ENCODE measurements around the gene FBXL22.

The FBXL22 gene

GRCh38 chr15:63560741-63561448, 36.3 kb upstream of the FBXL22 start:
- Histone ChIP-seq H3K36me3 (ENCODE audit: control insufficient read depth in 2 of 2, insufficient read depth in 1 of 2, low read length in 2 of 2) (peaks cover 0 to 36% of the 10 kb centered on the region in 2 experiments; a peak in 2 of 3 replicates), H3K27ac (ENCODE audit: extremely low read depth, low read depth, low read length) (no peak overlapping the region), H3K9me3 (ENCODE audit: control insufficient read depth, insufficient read depth, low read depth, low read length) (no peaks in the 10 kb centered on the region), H3K4me1 (ENCODE audit: control insufficient read depth, insufficient read depth, low read length) (no peaks in the 10 kb centered on the region), H3K4me3 (ENCODE audit: low read depth, low read length) (no peak overlapping the region)
- ChIA-PET POLR2A (no interaction called here), CTCF (no interaction called here)
- TF ChIP-seq TCF7L2 (IDR thresholded peaks at IDR 0.05; ENCODE audit: borderline replicate concordance, low read depth, low read length): no peak
- TF ChIP-seq ZNF658 (tag by site-specific recombination; IDR thresholded peaks at IDR 0.05): no peak
- no peak for TF ChIP-seq ZNF157 (tag by site-specific recombination; IDR thresholded peaks at IDR 0.05)
- no peak for TF ChIP-seq ZNF416 (tag by site-specific recombination; IDR thresholded peaks at IDR 0.05)

GRCh38 chr15:63564093-63564492, 33.1 kb upstream of the FBXL22 start:
- Histone ChIP-seq H3K27ac (ENCODE audit: extremely low read depth, low read depth, low read length) (no peak overlapping the region), H3K4me1 (ENCODE audit: control insufficient read depth, insufficient read depth, low read length) (no peaks in the 10 kb centered on the region), H3K4me3 (ENCODE audit: low read depth, low read length) (no peak overlapping the region), H3K9me3 (ENCODE audit: control insufficient read depth, insufficient read depth, low read depth, low read length) (no peaks in the 10 kb centered on the region), H3K36me3 (ENCODE audit: control insufficient read depth in 2 of 2, insufficient read depth in 1 of 2, low read length in 2 of 2) (peaks cover 4 to 38% of the 10 kb centered on the region in 2 experiments; a peak in 2 of 3 replicates)
- ChIA-PET POLR2A (no interaction called here), CTCF (interaction anchor here (0.7 kb wide), 1 partner anchor 410 kb away, joined by 3 read pairs; no protein-coding TSS in a partner anchor)
- TF ChIP-seq ZNF48 (tag by site-specific recombination; IDR thresholded peaks at IDR 0.05) (no peak), ZNF10 (tag by site-specific recombination; IDR thresholded peaks at IDR 0.05) (no peak), YY1 (tag by site-specific recombination; IDR thresholded peaks at IDR 0.05) (no peak), ZNF16 (tag by site-specific recombination; IDR thresholded peaks at IDR 0.05; ENCODE audit: low read depth) (no peak), ZNF132 (tag by site-specific recombination; IDR thresholded peaks at IDR 0.05; ENCODE audit: borderline replicate concordance) (no peak), ZNF791 (tag by site-specific recombination; IDR thresholded peaks at IDR 0.05) (no peak), CTCF (tag by site-specific recombination; IDR thresholded peaks at IDR 0.05) (no peak), ZNF292 (tag by site-specific recombination; IDR thresholded peaks at IDR 0.05; ENCODE audit: borderline replicate concordance, low read depth) (no peak), ZNF354C (tag by site-specific recombination; IDR thresholded peaks at IDR 0.05; ENCODE audit: borderline replicate concordance, low read depth) (no peak), ZNF580 (tag by site-specific recombination; IDR thresholded peaks at IDR 0.05) (no peak)

GRCh38 chr15:63565536-63566186, 31.5 kb upstream of the FBXL22 start:
- H3K27ac ChIP-seq (ENCODE audit: extremely low read depth, low read depth, low read length): no peak overlapping the region
- H3K9me3 ChIP-seq (ENCODE audit: control insufficient read depth, insufficient read depth, low read depth, low read length): no peaks in the 10 kb centered on the region
- H3K36me3 ChIP-seq (ENCODE audit: control insufficient read depth in 2 of 2, insufficient read depth in 1 of 2, low read length in 2 of 2): peaks cover 4 to 42% of the 10 kb centered on the region in 2 experiments; a peak in 2 of 3 replicates
- ChIA-PET POLR2A (no interaction called here), CTCF (no interaction called here)
- no peak overlapping the region for H3K4me3 ChIP-seq (ENCODE audit: low read depth, low read length)
- H3K4me1 ChIP-seq (ENCODE audit: control insufficient read depth, insufficient read depth, low read length): no peaks in the 10 kb centered on the region
- no peak for TF ChIP-seq BCL11A (tag by site-specific recombination; IDR thresholded peaks at IDR 0.05; ENCODE audit: low read depth)
- no peak for TF ChIP-seq ZNF777 (tag by site-specific recombination; IDR thresholded peaks at IDR 0.05; ENCODE audit: borderline replicate concordance)
- TF ChIP-seq AEBP2 (tag by site-specific recombination; IDR thresholded peaks at IDR 0.05; ENCODE audit: borderline replicate concordance): no peak
- TF ChIP-seq ZNF112 (tag by site-specific recombination; IDR thresholded peaks at IDR 0.05): no peak
